Stimulated activated CD8-positive, alpha-beta memory T cell treated with anti-CD3 and anti-CD28 coated beads, Interleukin-2, amount 100 ng/mL, for 1 hour (primary cell): ENCODE measurements around the gene PISD.
A peak's percentile ranks its signal among the peaks of the same experiment; 100 is the strongest.

ENCODE experiments used
- DNase-seq, 2 donors: peaks; one replicate each; pipeline ENCODE4 v3.0.0-alpha.2; 2020; ENCODE audit warnings: low read depth in 2 of 2

PISD gene

GRCh38 chr22:31652911-31653684, 8.9 kb downstream of the PISD start:
- no peak for DNase-seq

GRCh38 chr22:31652088-31652487, 9.9 kb downstream of the PISD start:
- no peak for DNase-seq

GRCh38 chr22:31651664-31652063, 10.4 kb downstream of the PISD start:
- DNase-seq, result no peak

GRCh38 chr22:31650391-31650790, 11.6 kb downstream of the PISD start:
- no peak for DNase-seq

GRCh38 chr22:31647523-31648320, 14.3 kb downstream of the PISD start:
- DNase-seq, result no peak

GRCh38 chr22:31647066-31647465, 14.9 kb downstream of the PISD start:
- DNase-seq, result no peak

- no peak for DNase-seq
These were observed 15.6 kb downstream of the PISD start for GRCh38 chr22:31646186-31647019.

GRCh38 chr22:31639436-31640039, 22.5 kb downstream of the PISD start:
- no peak for DNase-seq

- DNase-seq, result no peak
These were observed 24.0 kb downstream of the PISD start for GRCh38 chr22:31637891-31638618.

GRCh38 chr22:31637447-31637890, 24.5 kb downstream of the PISD start:
- DNase-seq, result no peak

GRCh38 chr22:31635638-31636306, 26.2 kb downstream of the PISD start:
- no peak for DNase-seq

- DNase-seq, result no peak
These were observed 30.6 kb downstream of the PISD start for GRCh38 chr22:31631436-31631835.

- peak; percentile 72 to 78 for DNase-seq
These were observed 31.4 kb downstream of the PISD start for GRCh38 chr22:31630331-31631329.

- DNase-seq, result no peak
These were observed 32.3 kb downstream of the PISD start for GRCh38 chr22:31629741-31630184.

GRCh38 chr22:31628969-31629708, 32.9 kb downstream of the PISD start:
- no peak for DNase-seq

- no peak for DNase-seq
These were observed 33.7 kb downstream of the PISD start for GRCh38 chr22:31628362-31628761.

GRCh38 chr22:31627223-31627731, 34.7 kb downstream of the PISD start:
- no peak for DNase-seq
